Breast epithelium (tissue), 4 donors: Measurements from ENCODE around the gene SCAP. TPM values are rescaled to one million over a fixed set of nuclear protein-coding genes. Genes with fewer than 3 reads are reported as not detected.

ENCODE experiments used
- DNase-seq, 2 donors: peaks; one replicate each; pipeline ENCODE4 v3.0.0-alpha.2; 2019; ENCODE audit warnings: low spot score in 2 of 2
- H3K27ac ChIP-seq, 2 donors: fragments of 200-600 bp; sonication (generic) in 1 of 2; one replicate each; pipeline ENCODE4 v1.5.1; 2016 to 2019; ENCODE audit warnings: mild to moderate bottlenecking in 1 of 2
- H3K27me3 ChIP-seq, 2 donors: fragments of 200-600 bp; sonication (generic) in 1 of 2; one replicate each; pipeline versions ENCODE4 v1.5.1 to v1.6.0; 2017 to 2019; ENCODE audit warnings: control low read depth in 1 of 2, mild to moderate bottlenecking in 1 of 2
- H3K36me3 ChIP-seq: fragments of 200-600 bp; one replicate; pipeline ENCODE4 v1.5.1; 2019
- H3K4me1 ChIP-seq, 2 donors: fragments of 200-600 bp; sonication (generic); one replicate each; pipeline ENCODE4 v1.5.1; 2016 to 2019; ENCODE audit warnings: control low read depth in 1 of 2
- H3K4me3 ChIP-seq, 3 donors: fragments of 200-600 bp; sonication (generic); 1 replicate in 2 of 3; 2 replicates in 1 of 3; pipeline ENCODE4 v1.5.1; 2016 to 2019; ENCODE audit warnings: mild to moderate bottlenecking in 3 of 3, moderate library complexity in 2 of 3
- H3K9me3 ChIP-seq, 2 donors: fragments of 200-600 bp; sonication (generic) in 1 of 2; one replicate each; pipeline ENCODE4 v1.5.1; 2016 to 2019; ENCODE audit warnings: control low read depth in 1 of 2
- POLR2A ChIP-seq: fragments of 450-650 bp; IDR thresholded peaks from one replicate; pipeline ENCODE4 v1.6.1; 2016; ENCODE audit warnings: antibody characterized with exemption, mild to moderate bottlenecking, moderate library complexity
- POLR2AphosphoS5 ChIP-seq, 3 donors: sonication (generic); formaldehyde crosslinking; IDR thresholded peaks; one replicate each; pipeline ENCODE4 v1.6.1; 2017; ENCODE audit warnings: antibody characterized with exemption in 3 of 3
- intact Hi-C: fragments of 100-400 bp; cut with DNase I; formaldehyde crosslinking; loops from one replicate; pipeline ENCODE4 v1.15.1; 2023; ENCODE audit warnings: low total_unique reads
- total RNA-seq, 3 donors: library from RNA; depleted of rRNA; stranded (reverse); fragments of >200 nt; gene quantifications; one replicate each; pipeline ENCODE4 v1.1.0, GENCODE V29; 2016
- TF ChIP-seq, protein P1 (sequence below), 3 donors: fragments of 450-650 bp; IDR thresholded peaks; one replicate each; pipeline ENCODE4 v1.5.1; 2016 to 2017; ENCODE audit warnings: antibody characterized with exemption in 3 of 3, mild to moderate bottlenecking in 3 of 3, moderate library complexity in 3 of 3

SCAP gene
- total RNA-seq, 3 donors from 2014 or later, result 54.7 to 78.0 (median 72.7) TPM

DNA sequence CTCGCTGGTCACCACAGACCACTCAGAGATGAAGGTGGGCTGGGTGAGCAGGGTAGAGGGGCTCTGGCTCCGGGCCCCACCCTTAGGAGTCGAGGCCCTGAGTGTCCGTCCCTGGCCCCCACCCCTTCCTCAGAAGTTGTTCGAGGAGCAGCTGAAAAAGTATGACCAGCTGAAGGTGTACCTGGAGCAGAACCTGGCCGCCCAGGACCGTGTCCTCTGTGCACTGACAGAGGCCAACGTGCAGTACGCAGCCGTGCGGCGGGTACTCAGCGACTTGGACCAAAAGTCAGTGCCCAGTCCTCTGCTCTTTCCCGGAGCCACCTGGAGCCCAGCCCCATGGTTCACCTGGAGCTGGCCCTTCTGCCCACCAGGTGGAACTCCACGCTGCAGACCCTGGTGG lies 66.5 kb downstream of the SCAP start:
- TF ChIP-seq, protein P1, sequence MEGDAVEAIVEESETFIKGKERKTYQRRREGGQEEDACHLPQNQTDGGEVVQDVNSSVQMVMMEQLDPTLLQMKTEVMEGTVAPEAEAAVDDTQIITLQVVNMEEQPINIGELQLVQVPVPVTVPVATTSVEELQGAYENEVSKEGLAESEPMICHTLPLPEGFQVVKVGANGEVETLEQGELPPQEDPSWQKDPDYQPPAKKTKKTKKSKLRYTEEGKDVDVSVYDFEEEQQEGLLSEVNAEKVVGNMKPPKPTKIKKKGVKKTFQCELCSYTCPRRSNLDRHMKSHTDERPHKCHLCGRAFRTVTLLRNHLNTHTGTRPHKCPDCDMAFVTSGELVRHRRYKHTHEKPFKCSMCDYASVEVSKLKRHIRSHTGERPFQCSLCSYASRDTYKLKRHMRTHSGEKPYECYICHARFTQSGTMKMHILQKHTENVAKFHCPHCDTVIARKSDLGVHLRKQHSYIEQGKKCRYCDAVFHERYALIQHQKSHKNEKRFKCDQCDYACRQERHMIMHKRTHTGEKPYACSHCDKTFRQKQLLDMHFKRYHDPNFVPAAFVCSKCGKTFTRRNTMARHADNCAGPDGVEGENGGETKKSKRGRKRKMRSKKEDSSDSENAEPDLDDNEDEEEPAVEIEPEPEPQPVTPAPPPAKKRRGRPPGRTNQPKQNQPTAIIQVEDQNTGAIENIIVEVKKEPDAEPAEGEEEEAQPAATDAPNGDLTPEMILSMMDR (IDR thresholded peaks at IDR 0.05), result no peak
- TF ChIP-seq POLR2AphosphoS5 (IDR thresholded peaks at IDR 0.05), result no peak
- no peak for TF ChIP-seq POLR2A
- H3K27ac ChIP-seq, result no peak overlapping the region
- H3K4me3 ChIP-seq, result no peak overlapping the region
- DNase-seq, result no peak
- intact Hi-C loops, result no loop called here
- H3K36me3 ChIP-seq, result peaks cover 18% of the 10 kb centered on the region
- no peaks in the 10 kb centered on the region for H3K27me3 ChIP-seq
- H3K4me1 ChIP-seq, result peaks cover 0 to 7% of the 10 kb centered on the region in 2 donors
- H3K9me3 ChIP-seq, result no peaks in the 10 kb centered on the region

DNA sequence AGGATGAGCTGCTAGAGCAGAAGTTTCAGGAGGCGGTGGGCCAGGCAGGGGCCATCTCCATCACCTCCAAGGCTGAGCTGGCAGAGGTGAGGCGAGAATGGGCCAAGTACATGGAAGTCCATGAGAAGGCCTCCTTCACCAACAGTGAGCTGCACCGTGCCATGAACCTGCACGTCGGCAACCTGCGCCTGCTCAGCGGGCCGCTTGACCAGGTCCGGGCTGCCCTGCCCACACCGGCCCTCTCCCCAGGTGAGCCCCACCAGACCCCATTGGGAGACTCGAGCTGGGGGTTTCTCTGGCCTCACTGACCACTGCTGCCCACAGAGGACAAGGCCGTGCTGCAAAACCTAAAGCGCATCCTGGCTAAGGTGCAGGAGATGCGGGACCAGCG lies 66.9 kb downstream of the SCAP start:
- H3K4me1 ChIP-seq, result peaks cover 0 to 3% of the 10 kb centered on the region in 2 donors
- H3K36me3 ChIP-seq, result peaks cover 18% of the 10 kb centered on the region
- no peaks in the 10 kb centered on the region for H3K9me3 ChIP-seq
- intact Hi-C loops, result no loop called here
- no peaks in the 10 kb centered on the region for H3K27me3 ChIP-seq
- H3K27ac ChIP-seq, result no peak overlapping the region
- DNase-seq, result no peak
- H3K4me3 ChIP-seq, result no peak overlapping the region
- TF ChIP-seq POLR2AphosphoS5 (IDR thresholded peaks at IDR 0.05) (no peak), POLR2A (no peak)
- TF ChIP-seq, protein P1 (IDR thresholded peaks at IDR 0.05), result no peak

DNA sequence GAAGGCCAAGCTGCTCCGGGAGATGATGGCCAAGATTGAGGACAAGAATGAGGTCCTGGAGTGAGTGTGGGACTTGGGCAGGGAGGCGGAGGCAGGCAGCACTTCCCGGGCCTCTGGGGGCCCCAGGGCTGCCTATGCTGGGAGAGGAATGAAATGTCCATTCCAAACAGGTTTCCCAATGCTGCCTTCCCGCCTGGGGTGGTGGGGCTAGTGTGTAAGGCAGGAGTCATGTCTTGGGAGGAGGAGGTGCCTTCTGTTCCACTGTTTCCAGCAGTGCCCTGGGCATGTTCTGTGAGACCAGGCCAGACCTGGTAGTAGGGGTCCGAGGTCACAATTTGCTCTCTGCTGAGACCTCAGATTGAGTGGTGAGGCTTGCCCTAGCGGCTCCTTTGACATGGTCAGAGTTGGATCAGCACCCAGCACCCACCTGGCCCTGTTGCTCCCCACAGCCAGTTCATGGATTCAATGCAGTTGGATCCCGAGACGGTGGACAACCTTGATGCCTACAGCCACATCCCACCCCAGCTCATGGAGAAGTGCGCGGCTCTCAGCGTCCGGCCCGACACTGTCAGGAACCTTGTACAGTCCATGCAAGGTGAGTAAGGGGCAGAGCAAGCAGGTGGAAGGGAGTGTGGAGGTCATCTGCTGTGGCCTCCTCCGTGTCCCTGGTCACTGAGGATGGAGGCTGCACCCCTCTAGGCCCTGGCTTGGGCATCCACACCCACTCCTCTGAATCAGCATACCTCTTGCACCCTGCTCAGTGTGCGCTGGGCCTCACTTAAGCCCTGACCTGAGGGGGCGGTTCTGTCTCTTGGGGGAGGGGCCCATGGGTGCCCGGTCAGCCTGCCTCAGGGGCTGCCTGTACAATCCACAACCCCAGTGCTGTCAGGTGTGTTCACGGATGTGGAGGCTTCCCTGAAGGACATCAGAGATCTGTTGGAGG lies 67.6 kb downstream of the SCAP start:
- H3K27ac ChIP-seq, result no peak overlapping the region
- no peak overlapping the region for H3K4me3 ChIP-seq
- TF ChIP-seq, protein P1 (IDR thresholded peaks at IDR 0.05), result no peak
- TF ChIP-seq POLR2AphosphoS5 (IDR thresholded peaks at IDR 0.05), result no peak
- TF ChIP-seq POLR2A, result no peak
- H3K36me3 ChIP-seq, result peaks cover 18% of the 10 kb centered on the region
- no peak for DNase-seq
- intact Hi-C loops, result no loop called here
- H3K9me3 ChIP-seq, result no peaks in the 10 kb centered on the region
- H3K27me3 ChIP-seq, result no peaks in the 10 kb centered on the region
- peaks cover 0 to 3% of the 10 kb centered on the region in 2 donors for H3K4me1 ChIP-seq

DNA sequence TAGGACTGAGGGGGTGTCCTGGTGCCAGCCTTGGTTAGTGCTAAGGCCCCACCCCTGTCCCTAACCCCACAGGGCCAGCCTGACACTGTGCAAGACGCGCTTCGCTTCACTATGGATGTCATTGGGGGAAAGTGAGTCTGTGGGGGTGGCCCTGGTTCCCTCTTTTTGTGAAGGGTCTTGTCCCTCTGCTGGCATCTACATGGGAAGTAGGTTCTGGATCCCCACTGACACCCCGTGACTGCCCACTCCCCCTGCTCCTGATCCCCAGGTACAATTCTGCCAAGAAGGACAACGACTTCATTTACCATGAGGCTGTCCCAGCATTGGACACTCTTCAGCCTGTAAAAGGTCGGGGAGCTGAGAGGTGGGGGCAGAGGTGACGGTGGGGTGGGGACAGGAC lies 68.5 kb downstream of the SCAP start:
- H3K27me3 ChIP-seq, result no peaks in the 10 kb centered on the region
- TF ChIP-seq POLR2A (no peak), POLR2AphosphoS5 (IDR thresholded peaks at IDR 0.05) (no peak)
- TF ChIP-seq, protein P1 (IDR thresholded peaks at IDR 0.05), result no peak
- no peaks in the 10 kb centered on the region for H3K9me3 ChIP-seq
- H3K4me3 ChIP-seq, result no peak overlapping the region
- DNase-seq, result no peak
- intact Hi-C loops, result no loop called here
- H3K4me1 ChIP-seq, result peaks cover 0 to 3% of the 10 kb centered on the region in 2 donors
- H3K36me3 ChIP-seq, result peaks cover 13% of the 10 kb centered on the region
- no peak overlapping the region for H3K27ac ChIP-seq

DNA sequence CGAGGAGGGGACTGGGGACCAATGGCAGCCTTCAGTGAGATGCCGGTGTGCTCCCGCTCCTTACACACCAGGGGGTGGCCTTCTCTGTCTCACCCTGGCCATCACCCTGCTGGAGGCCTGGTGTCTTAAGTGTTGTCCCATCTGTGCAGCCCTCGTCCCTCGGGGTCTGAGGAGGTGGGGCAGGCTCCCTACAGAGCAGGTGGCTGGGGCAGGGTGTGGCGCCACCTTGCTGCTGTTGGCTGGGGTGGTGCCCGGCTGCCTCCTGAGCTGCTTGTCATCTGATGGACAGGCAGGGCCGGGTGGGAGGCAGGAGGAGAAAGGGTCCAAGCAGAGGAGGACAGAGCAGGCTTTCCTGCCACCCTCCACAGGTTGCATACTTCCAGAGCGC lies 69.0 kb downstream of the SCAP start:
- intact Hi-C loops, result no loop called here
- no peak for DNase-seq
- Histone ChIP-seq H3K27me3 (no peaks in the 10 kb centered on the region), H3K4me1 (peaks cover 0 to 3% of the 10 kb centered on the region in 2 donors), H3K36me3 (peaks cover 9% of the 10 kb centered on the region), H3K4me3 (no peak overlapping the region), H3K27ac (no peak overlapping the region), H3K9me3 (no peaks in the 10 kb centered on the region)
- no peak for TF ChIP-seq POLR2A
- TF ChIP-seq POLR2AphosphoS5 (IDR thresholded peaks at IDR 0.05), result no peak
